ENCODE results near the gene CLSTN1.

- TF ChIP-seq ZNF274 (IDR thresholded peaks at IDR 0.05; ENCODE audit: low read depth, low read length): no peak
- no peak for TF ChIP-seq SUZ12 (IDR thresholded peaks at IDR 0.05; ENCODE audit: extremely low read depth, insufficient read depth, insufficient read length)
- TF ChIP-seq YY1 (IDR thresholded peaks at IDR 0.05; ENCODE audit: insufficient read depth, insufficient read length): no peak
Measured at GRCh38 chr1:9821710-9822109, 2.1 kb downstream of the CLSTN1 start.
